ENCODE results near the gene CDC16. TPM values are rescaled to one million over a fixed set of nuclear protein-coding genes. Genes with fewer than 3 reads are reported as not detected.

Gene CDC16
- total and polyA plus RNA-seq, 9 of the 15 experiments (the other 6 are each of a cell fraction or from before 2014, with no cell fraction given) = 23.2 to 102 (median 51.6) TPM

GRCh38 chr13:114226699-114227323, 7.9 kb upstream of the CDC16 start (continued):
- TF ChIP-seq FOXP4 (CRISPR knock-in tag; IDR thresholded peaks at IDR 0.05; ENCODE audit: borderline replicate concordance) = no peak
- no peak for TF ChIP-seq MLLT1 (IDR thresholded peaks at IDR 0.05)
- TF ChIP-seq ID3 (CRISPR knock-in tag; IDR thresholded peaks at IDR 0.05) = no peak
- no peak for TF ChIP-seq ID3 (tag; IDR thresholded peaks at IDR 0.05)
- TF ChIP-seq HNRNPL (IDR thresholded peaks at IDR 0.05; ENCODE audit: low read depth, low read length) = no peak
- TF ChIP-seq HMGXB4 (CRISPR knock-in tag; IDR thresholded peaks at IDR 0.05) = no peak
- TF ChIP-seq MCM7 (IDR thresholded peaks at IDR 0.05) = no peak
- no peak for TF ChIP-seq LEF1 (IDR thresholded peaks at IDR 0.05)
- TF ChIP-seq RB1 (IDR thresholded peaks at IDR 0.05; ENCODE audit: low read depth) = peak; percentile 65; the same call in 1 of the 2 replicates
- TF ChIP-seq ZNF449 (CRISPR knock-in tag; IDR thresholded peaks at IDR 0.05) = no peak
- TF ChIP-seq EHMT2 (IDR thresholded peaks at IDR 0.05) = no peak
- peak; percentile 75 for TF ChIP-seq KLF16 (IDR thresholded peaks at IDR 0.05)
- TF ChIP-seq PRMT5 (CRISPR knock-in tag; IDR thresholded peaks at IDR 0.05) = no peak
- TF ChIP-seq E4F1 (CRISPR knock-in tag; IDR thresholded peaks at IDR 0.05; ENCODE audit: borderline replicate concordance) = no peak
- TF ChIP-seq ZNF280A (IDR thresholded peaks at IDR 0.05; ENCODE audit: low read depth, partially characterized antibody) = no peak
- TF ChIP-seq CBFA2T3 (IDR thresholded peaks at IDR 0.05) = no peak; the same call in 1 of the 2 replicates
- TF ChIP-seq RAD51 (IDR thresholded peaks at IDR 0.05; ENCODE audit: borderline replicate concordance, low read depth) = no peak
